Measurements from ENCODE around the gene ST7. TPM values are rescaled to one million over a fixed set of nuclear protein-coding genes. Genes with fewer than 3 reads are reported as not detected.

The ST7 gene
- total and polyA plus RNA-seq, 2 of the 13 experiments (the other 11 are each of a cell fraction or from before 2014, with no cell fraction given) = 17.3 to 23.5 TPM

GRCh38 chr7:116953906-116954838 is 871 bp downstream of the ST7 start (continued):
- TF ChIP-seq ZNF704 (CRISPR knock-in tag; IDR thresholded peaks at IDR 0.05; ENCODE audit: borderline replicate concordance) (no peak), SP1 (IDR thresholded peaks at IDR 0.05) (no peak), SP1 (CRISPR knock-in tag; IDR thresholded peaks at IDR 0.05) (no peak), REXO4 (CRISPR knock-in tag; IDR thresholded peaks at IDR 0.05; ENCODE audit: borderline replicate concordance) (no peak), ZNF34 (CRISPR knock-in tag; IDR thresholded peaks at IDR 0.05; ENCODE audit: borderline replicate concordance) (no peak), HOXA9 (CRISPR knock-in tag; IDR thresholded peaks at IDR 0.05; ENCODE audit: borderline replicate concordance) (no peak), ZNF784 (CRISPR knock-in tag; IDR thresholded peaks at IDR 0.05; ENCODE audit: borderline replicate concordance) (no peak), HDAC6 (IDR thresholded peaks at IDR 0.05; ENCODE audit: low read depth, low read length) (no peak), FOXP1 (IDR thresholded peaks at IDR 0.05) (no peak), FOXP1 (CRISPR knock-in tag; IDR thresholded peaks at IDR 0.05) (no peak), HNRNPLL (IDR thresholded peaks at IDR 0.05; ENCODE audit: low read depth, low read length, poor library complexity, severe bottlenecking) (peak; percentile 29), FOXK2 (IDR thresholded peaks at IDR 0.05) (no peak), NFIC (IDR thresholded peaks at IDR 0.05; ENCODE audit: low read length) (no peak), SKIL (CRISPR knock-in tag; IDR thresholded peaks at IDR 0.05; ENCODE audit: borderline replicate concordance) (no peak), BRCA1 (CRISPR knock-in tag; IDR thresholded peaks at IDR 0.05) (no peak), FOXK1 (CRISPR knock-in tag; IDR thresholded peaks at IDR 0.05; ENCODE audit: borderline replicate concordance, low read depth) (peak; percentile 46; the same call in 1 of the 2 replicates), ZNF18 (CRISPR knock-in tag; IDR thresholded peaks at IDR 0.05; ENCODE audit: insufficient replicate concordance) (no peak), DR1 (CRISPR knock-in tag; IDR thresholded peaks at IDR 0.05) (no peak), RFX1 (IDR thresholded peaks at IDR 0.05) (no peak), ZBTB37 (CRISPR knock-in tag; IDR thresholded peaks at IDR 0.05) (no peak)
